K562 treated with DMSO at 1 percent for 24 hours (cell line): ENCODE results near the gene C12orf60. TPM values are rescaled to one million over a fixed set of nuclear protein-coding genes. Genes with fewer than 3 reads are reported as not detected.

Source experiments
- total RNA-seq: library from RNA; unstranded; fragments of 300-600 nt; gene quantifications from 2 replicates; pipeline ENCODE4 v1.2.3, GENCODE V29; 2022; ENCODE audit warnings: low read depth; ENCODE audit not compliant: insufficient read depth

C12orf60 gene
- total RNA-seq: 0.66 and 1.0 TPM in 2 replicates

GRCh38 chr12:14803011-14803829 lies at the start of gene C12orf60, which contains the start of gene WBP11:
TSS of gene C12orf60 (plus strand) at chr12:14803670. CDS start at chr12:14822936, 19,266 bp downstream.
TSS of gene WBP11 (minus strand) at chr12:14803478. CDS start at chr12:14801383, 2,095 bp downstream.

DNA sequence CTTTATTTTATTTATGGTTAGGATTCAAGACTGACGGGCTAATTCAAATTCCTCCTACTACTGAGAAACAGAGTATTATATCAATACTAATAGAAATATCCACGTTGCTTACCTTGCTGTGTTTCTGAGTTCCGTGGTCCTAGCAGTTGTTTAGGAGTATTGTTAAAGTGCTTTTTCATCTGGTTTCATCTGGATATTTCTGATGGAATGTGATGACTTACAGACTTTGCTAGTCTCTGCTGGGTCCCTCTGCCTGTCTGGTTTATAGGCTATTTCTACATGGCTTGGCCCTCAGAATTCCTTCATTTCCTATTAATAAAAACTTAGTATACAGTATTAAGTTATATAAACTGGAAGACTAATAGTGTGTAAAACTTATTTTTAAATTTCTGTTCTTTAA lies 10.5 kb downstream of the C12orf60 start, which contains the start of gene SMCO3:
SMCO3 (minus strand) TSS at position 169 of the 400 bp plus-strand sequence. CDS start 7,502 bp downstream, outside the sequence.

DNA sequence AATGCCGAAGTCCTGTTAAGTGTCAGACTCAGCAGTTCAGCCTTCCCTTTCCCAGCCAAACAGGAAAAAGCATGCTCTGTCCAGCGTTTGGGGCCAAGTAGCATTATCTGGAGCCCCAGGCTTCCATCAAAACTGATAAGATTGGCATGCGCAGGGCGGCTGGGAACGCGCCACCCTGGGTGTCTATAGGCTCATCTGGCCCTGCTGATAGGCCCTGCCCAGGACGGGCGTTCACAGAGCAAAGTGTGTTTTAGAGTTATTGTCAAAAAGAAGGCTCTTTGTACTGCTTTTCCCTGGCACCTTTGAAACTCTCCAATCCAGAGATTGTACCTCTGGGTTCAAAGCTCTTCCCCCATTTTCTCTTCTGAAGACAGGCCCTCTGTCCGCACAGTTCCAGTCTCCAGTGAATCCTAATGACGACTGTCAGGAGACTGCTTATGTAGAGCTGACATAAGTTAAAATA lies 40.0 kb downstream of the C12orf60 start, which contains the start of gene ART4:
ART4 (minus strand) TSS at position 102 of the 463 bp plus-strand sequence. CDS start 413 bp downstream, outside the sequence.

Other genes with a start within 250 kb of the C12orf60 start
- gene PLBD1, start 235.8 kb upstream of the C12orf60 start, total RNA-seq: 13.5 and 14.7 TPM in 2 replicates
- not detected in 2 replicates for gene GUCY2C, start 107.1 kb upstream of the C12orf60 start, total RNA-seq
- 27.4 and 28.5 TPM in 2 replicates for gene WBP11, start 192 bp upstream of the C12orf60 start, total RNA-seq
- not detected in 2 replicates for gene SMCO3, start 10.5 kb downstream of the C12orf60 start, total RNA-seq
- gene ART4, start 39.9 kb downstream of the C12orf60 start, total RNA-seq: not detected in 2 replicates
- not detected in 2 replicates for gene MGP, start 82.2 kb downstream of the C12orf60 start, total RNA-seq
- not detected in 2 replicates for gene ERP27, start 134.9 kb downstream of the C12orf60 start, total RNA-seq
- gene ARHGDIB, start 157.9 kb downstream of the C12orf60 start, total RNA-seq: 55.8 and 60.8 TPM in 2 replicates
- gene PDE6H, start 169.4 kb downstream of the C12orf60 start, total RNA-seq: not detected in 2 replicates